Measurements from ENCODE around the gene SSC4D. TPM values are rescaled to one million over a fixed set of nuclear protein-coding genes. Genes with fewer than 3 reads are reported as not detected.
A peak's percentile ranks its signal among the peaks of the same experiment; 100 is the strongest.
"Not testable (repeated sequence)": the region's sequence is repeated elsewhere in the genome, so short reads cannot be mapped to it uniquely, and the experiment has no call there.

Gene SSC4D
- under 1 TPM; 0.37 to 0.40 TPM for total RNA-seq

DNA sequence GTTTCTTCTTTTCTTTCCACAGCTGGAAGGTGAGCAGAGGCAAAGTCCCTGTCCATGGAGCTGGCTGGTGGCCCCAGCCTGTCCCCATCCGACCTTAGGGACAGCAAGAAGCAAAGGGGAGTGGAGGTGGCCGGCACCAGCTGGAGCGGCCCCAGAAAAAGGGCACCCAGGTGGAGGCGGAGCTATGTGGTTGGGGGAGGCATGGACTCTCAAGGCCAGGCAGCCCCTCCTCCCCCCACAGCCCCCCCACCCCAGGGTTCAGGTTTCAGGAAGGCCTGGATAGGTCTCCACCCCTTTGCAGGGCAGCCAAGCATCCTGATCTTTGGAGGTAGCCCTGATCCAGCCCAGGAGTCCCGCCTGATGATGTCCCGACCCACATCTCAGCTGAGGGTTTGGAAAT is at the start of gene SSC4D:
TSS of gene SSC4D (minus strand) at position 161 of the 400 bp plus-strand sequence. CDS start 5,258 bp downstream, outside the sequence.
- Mint-ChIP-seq H3K27me3 (no peaks in the 10 kb centered on the region), H3K27ac (no peak within 1 kb of the TSS), H3K4me3 (no peak within 1 kb of the TSS), H3K36me3 (no peaks in the 10 kb centered on the region), H3K9me3 (no peaks in the 10 kb centered on the region), H3K4me1 (no peaks in the 10 kb centered on the region)
- no peak for DNase-seq

DNA sequence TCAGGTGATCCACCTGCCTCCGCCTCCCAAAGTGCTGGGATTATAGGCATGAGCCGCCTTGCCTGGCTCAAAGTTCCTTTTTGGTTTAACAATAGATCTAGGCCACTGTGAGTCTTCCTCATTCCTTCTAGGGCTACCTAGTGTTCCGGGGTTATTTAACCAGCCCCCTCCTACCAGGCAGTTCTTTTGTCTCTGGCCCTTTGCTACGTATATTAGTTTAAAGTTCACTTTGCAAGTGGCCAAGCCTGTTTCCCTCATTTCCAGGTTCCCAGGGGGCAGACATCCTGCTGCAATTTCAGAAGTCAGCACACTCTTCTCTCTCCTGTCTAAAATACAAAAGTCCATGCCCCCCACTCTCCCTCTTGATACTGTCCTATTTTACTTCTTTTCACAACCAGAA is 49.0 kb upstream of the SSC4D start:
- H3K4me3 Mint-ChIP-seq, H3K27me3 Mint-ChIP-seq, H3K4me1 Mint-ChIP-seq, H3K27ac Mint-ChIP-seq, H3K36me3 Mint-ChIP-seq, H3K9me3 Mint-ChIP-seq, DNase-seq: not testable (repeated sequence)

GRCh38 chr7:76457017-76457416 is 47.5 kb upstream of the SSC4D start:
- H3K27ac Mint-ChIP-seq, H3K36me3 Mint-ChIP-seq, DNase-seq, H3K27me3 Mint-ChIP-seq, H3K4me3 Mint-ChIP-seq, H3K4me1 Mint-ChIP-seq, H3K9me3 Mint-ChIP-seq: not testable (repeated sequence)

- H3K27me3 Mint-ChIP-seq, H3K36me3 Mint-ChIP-seq, H3K4me3 Mint-ChIP-seq, DNase-seq, H3K9me3 Mint-ChIP-seq, H3K4me1 Mint-ChIP-seq: not testable (repeated sequence)
- H3K27ac Mint-ChIP-seq, result peak overlapping the region; percentile 76
These were observed 36.1 kb upstream of the SSC4D start for GRCh38 chr7:76445577-76446008.

- not testable (repeated sequence) for H3K27ac Mint-ChIP-seq, H3K27me3 Mint-ChIP-seq, H3K4me1 Mint-ChIP-seq, H3K36me3 Mint-ChIP-seq, H3K4me3 Mint-ChIP-seq, DNase-seq, H3K9me3 Mint-ChIP-seq
These were observed 34.3 kb upstream of the SSC4D start for GRCh38 chr7:76443846-76444245.

DNA sequence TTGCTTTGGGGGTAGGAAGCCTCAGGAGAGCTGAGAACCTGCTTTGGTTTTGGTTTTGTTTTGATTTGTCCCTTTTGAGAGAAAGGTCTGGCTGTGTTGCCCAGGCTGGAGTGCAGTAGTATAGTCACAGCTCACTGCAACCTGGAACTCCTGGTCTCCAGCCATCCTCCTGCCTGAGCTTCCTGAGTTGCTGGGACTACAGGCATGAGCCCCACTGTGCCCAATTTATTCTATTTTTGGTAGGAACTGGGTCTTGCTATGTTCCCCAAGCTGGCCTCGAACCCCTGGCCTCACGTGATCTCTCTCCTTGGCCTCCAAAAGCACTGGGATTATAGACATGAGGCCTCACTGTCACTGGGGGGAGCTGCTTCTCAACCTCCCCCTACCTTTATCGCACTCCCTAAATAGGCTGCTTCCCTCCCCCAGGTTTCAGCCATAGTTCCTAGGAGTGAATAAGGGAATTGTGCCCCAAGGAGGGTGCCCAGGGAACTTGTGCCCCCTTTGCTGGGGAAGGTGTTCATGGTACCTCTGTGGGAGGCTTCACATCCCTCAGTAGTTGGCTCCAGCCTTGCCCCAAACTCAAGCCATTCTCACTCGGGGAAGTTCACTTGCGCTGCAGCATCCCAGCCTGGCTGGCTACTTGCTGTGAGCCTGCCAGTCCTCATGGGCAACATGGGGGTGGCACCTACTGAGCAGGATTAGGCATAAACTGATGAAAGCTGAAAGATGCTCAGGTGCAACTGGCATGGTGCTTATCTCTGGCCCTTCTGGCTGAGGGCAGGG is 33.4 kb upstream of the SSC4D start:
- DNase-seq, H3K9me3 Mint-ChIP-seq, H3K27me3 Mint-ChIP-seq, H3K4me1 Mint-ChIP-seq, H3K36me3 Mint-ChIP-seq, H3K4me3 Mint-ChIP-seq, H3K27ac Mint-ChIP-seq: not testable (repeated sequence)

GRCh38 chr7:76441792-76442191 is 32.3 kb upstream of the SSC4D start:
- DNase-seq, H3K9me3 Mint-ChIP-seq, H3K36me3 Mint-ChIP-seq, H3K27ac Mint-ChIP-seq, H3K27me3 Mint-ChIP-seq, H3K4me3 Mint-ChIP-seq, H3K4me1 Mint-ChIP-seq: not testable (repeated sequence)

- DNase-seq, H3K27me3 Mint-ChIP-seq, H3K27ac Mint-ChIP-seq, H3K36me3 Mint-ChIP-seq, H3K9me3 Mint-ChIP-seq, H3K4me1 Mint-ChIP-seq, H3K4me3 Mint-ChIP-seq: not testable (repeated sequence)
These were observed 30.9 kb upstream of the SSC4D start for GRCh38 chr7:76440404-76440803.

- H3K9me3 Mint-ChIP-seq, DNase-seq, H3K4me1 Mint-ChIP-seq, H3K27ac Mint-ChIP-seq, H3K36me3 Mint-ChIP-seq, H3K4me3 Mint-ChIP-seq, H3K27me3 Mint-ChIP-seq: not testable (repeated sequence)
These were observed 29.8 kb upstream of the SSC4D start for GRCh38 chr7:76439120-76439888.

GRCh38 chr7:76437873-76438272 is 28.4 kb upstream of the SSC4D start:
- not testable (repeated sequence) for H3K27ac Mint-ChIP-seq, H3K36me3 Mint-ChIP-seq

DNA sequence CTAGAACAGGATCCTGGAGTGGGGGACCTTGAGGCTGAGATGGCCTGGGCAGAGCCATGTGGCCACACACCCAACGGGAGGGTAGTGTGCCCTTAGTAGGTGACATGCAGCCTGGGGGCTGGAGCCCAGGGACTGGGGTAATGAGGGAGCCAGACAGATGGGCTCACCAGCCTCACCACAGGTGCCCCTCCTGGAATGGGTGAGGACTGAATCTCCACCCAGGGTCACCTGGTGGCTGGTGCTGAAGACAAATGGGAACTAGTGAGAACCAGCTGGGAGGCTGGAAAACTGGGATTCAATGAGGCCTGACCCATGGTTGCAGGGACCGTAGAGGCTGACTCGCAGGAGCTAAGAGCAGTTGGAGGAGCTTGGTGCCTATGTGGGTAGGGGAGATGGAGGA is 21.3 kb upstream of the SSC4D start:
- Mint-ChIP-seq H3K9me3 (no peaks in the 10 kb centered on the region), H3K27me3 (no peaks in the 10 kb centered on the region), H3K4me3 (no peak overlapping the region), H3K36me3 (no peaks in the 10 kb centered on the region), H3K27ac (no peak overlapping the region), H3K4me1 (peaks cover 6% of the 10 kb centered on the region)
- no peak for DNase-seq

More at GRCh38 chr7:76437873-76438272, 28.4 kb upstream of the SSC4D start:
- not testable (repeated sequence) for H3K4me3 Mint-ChIP-seq, H3K4me1 Mint-ChIP-seq, H3K9me3 Mint-ChIP-seq, H3K27me3 Mint-ChIP-seq
- DNase-seq, result peak; percentile 30

DNA sequence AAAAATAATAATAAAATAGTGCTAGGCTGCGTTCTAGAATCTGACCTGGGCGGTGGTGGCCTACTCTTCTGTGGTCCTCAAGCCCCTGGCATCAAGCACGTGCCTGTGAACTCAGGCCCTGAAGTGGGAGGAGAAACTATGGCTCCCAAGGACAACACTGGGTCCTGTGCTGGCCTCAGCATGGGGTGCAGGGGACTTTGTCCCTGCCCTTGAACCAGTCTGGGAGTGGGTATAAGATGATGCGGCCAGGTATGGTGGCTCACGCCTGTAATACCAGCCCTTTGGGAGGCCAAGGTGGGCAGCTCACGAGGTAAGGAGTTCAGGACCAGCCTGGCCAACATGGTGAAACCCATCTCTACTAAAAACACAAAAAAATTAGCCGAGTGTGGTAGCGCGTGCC is 20.7 kb upstream of the SSC4D start:
- H3K9me3 Mint-ChIP-seq, result no peaks in the 10 kb centered on the region
- no peak overlapping the region for H3K4me3 Mint-ChIP-seq
- no peak for DNase-seq
- peaks cover 6% of the 10 kb centered on the region for H3K4me1 Mint-ChIP-seq
- H3K36me3 Mint-ChIP-seq, result no peaks in the 10 kb centered on the region
- H3K27me3 Mint-ChIP-seq, result no peaks in the 10 kb centered on the region
- H3K27ac Mint-ChIP-seq, result no peak overlapping the region

GRCh38 chr7:76428868-76429805 is 19.6 kb upstream of the SSC4D start:
- H3K9me3 Mint-ChIP-seq, result no peaks in the 10 kb centered on the region
- no peaks in the 10 kb centered on the region for H3K36me3 Mint-ChIP-seq
- DNase-seq, result no peak
- peaks cover 6% of the 10 kb centered on the region for H3K4me1 Mint-ChIP-seq
- no peak overlapping the region for H3K27ac Mint-ChIP-seq
- H3K4me3 Mint-ChIP-seq, result no peak overlapping the region
- no peaks in the 10 kb centered on the region for H3K27me3 Mint-ChIP-seq

DNA sequence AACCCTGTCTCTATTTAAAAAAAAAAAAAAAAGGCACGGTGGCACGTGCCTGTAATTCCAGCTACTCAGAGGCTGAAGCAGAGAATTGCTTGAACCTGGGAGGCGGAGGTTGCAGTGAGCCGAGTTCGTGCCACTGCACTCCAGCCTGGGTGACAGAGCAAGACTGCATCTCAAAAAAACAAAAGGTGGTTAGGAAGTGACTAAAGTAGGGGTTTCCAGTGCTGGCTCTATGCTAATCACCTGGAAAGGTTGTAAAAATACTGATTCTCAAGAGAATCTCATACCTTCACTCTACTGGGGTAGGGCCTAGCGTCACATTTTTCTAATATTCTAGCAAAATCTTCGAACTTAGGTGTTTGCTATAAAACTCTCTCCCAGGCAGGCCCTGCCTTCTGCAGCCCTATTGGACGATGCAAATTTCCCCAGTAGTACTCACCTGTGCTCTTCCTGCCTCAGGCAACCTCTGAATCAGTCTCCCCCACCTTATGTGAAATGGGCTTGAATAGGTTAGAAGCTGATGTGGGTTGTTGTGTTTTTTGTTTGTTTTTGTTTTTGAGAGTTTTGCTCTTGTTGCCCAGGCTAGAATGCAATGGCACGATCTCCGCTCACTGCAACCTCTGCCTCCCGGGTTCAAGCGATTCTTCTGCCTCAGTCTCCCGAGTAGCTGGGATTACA is 18.8 kb upstream of the SSC4D start:
- no peaks in the 10 kb centered on the region for H3K27me3 Mint-ChIP-seq
- H3K9me3 Mint-ChIP-seq, result no peaks in the 10 kb centered on the region
- H3K4me1 Mint-ChIP-seq, result peaks cover 6% of the 10 kb centered on the region
- no peak overlapping the region for H3K4me3 Mint-ChIP-seq
- H3K36me3 Mint-ChIP-seq, result no peaks in the 10 kb centered on the region
- no peak for DNase-seq
- no peak overlapping the region for H3K27ac Mint-ChIP-seq

GRCh38 chr7:76427635-76428034 is 18.1 kb upstream of the SSC4D start:
- Mint-ChIP-seq H3K27me3 (no peaks in the 10 kb centered on the region), H3K9me3 (no peaks in the 10 kb centered on the region), H3K4me3 (no peak overlapping the region), H3K4me1 (peaks cover 6% of the 10 kb centered on the region), H3K27ac (no peak overlapping the region), H3K36me3 (no peaks in the 10 kb centered on the region)
- DNase-seq, result no peak

Measured in activated naive CD8-positive, alpha-beta T cell treated with anti-CD3 and anti-CD28 coated beads for 36 hours (primary cell).